Mesenchymal stem cell (in vitro differentiated cells and primary cell): ENCODE data around the gene WDR90.

Experiments
- DNase-seq: peaks from one replicate; pipeline ENCODE4 v3.0.0-alpha.2; 2013
- H2AFZ ChIP-seq: one replicate; pipeline ENCODE4 v1.6.1; 2013; ENCODE audit warnings: low read depth, mild to moderate bottlenecking, control low read depth, inconsistent platforms, low read length, moderate library complexity
- H2AK5ac ChIP-seq: 2 replicates; pipeline ENCODE4 v1.6.1; 2013; ENCODE audit warnings: low read length, moderate library complexity, mild to moderate bottlenecking, inconsistent platforms; ENCODE audit not compliant: severe bottlenecking
- H2BK120ac ChIP-seq: one replicate; pipeline ENCODE4 v1.6.1; 2013; ENCODE audit warnings: low read depth, mild to moderate bottlenecking, inconsistent platforms, low read length, moderate library complexity
- H2BK12ac ChIP-seq, 2 experiments: one replicate each; pipeline ENCODE4 v1.6.1; 2013; ENCODE audit warnings: inconsistent platforms in 2 of 2, low read length in 2 of 2, mild to moderate bottlenecking in 2 of 2, moderate library complexity in 2 of 2, control low read depth in 1 of 2
- H2BK15ac ChIP-seq: one replicate; pipeline ENCODE4 v1.6.1; 2013; ENCODE audit warnings: mild to moderate bottlenecking, low read depth, inconsistent platforms; ENCODE audit not compliant: poor library complexity, severe bottlenecking
- H2BK5ac ChIP-seq: 2 replicates; pipeline ENCODE4 v1.6.1; 2013; ENCODE audit warnings: low read depth, mild to moderate bottlenecking, low read length, control low read depth, inconsistent platforms; ENCODE audit not compliant: poor library complexity, severe bottlenecking
- H3K14ac ChIP-seq, 2 experiments: one replicate each; pipeline ENCODE4 v1.6.1; 2013; ENCODE audit warnings: inconsistent platforms in 2 of 2, low read length in 2 of 2, control low read depth in 1 of 2, mild to moderate bottlenecking in 1 of 2, moderate library complexity in 1 of 2
- H3K18ac ChIP-seq, 2 experiments: one replicate each; pipeline ENCODE4 v1.6.1; 2013; ENCODE audit warnings: inconsistent platforms in 2 of 2, low read length in 2 of 2, control low read depth in 1 of 2, low read depth in 1 of 2, mild to moderate bottlenecking in 1 of 2
- H3K23ac ChIP-seq, 2 experiments: one replicate each; pipeline ENCODE4 v1.6.1; 2013; ENCODE audit warnings: inconsistent platforms in 2 of 2, low read length in 2 of 2, mild to moderate bottlenecking in 2 of 2, moderate library complexity in 2 of 2, control low read depth in 1 of 2
- H3K27ac ChIP-seq: 2 replicates; pipeline ENCODE4 v1.5.1; 2013; ENCODE audit warnings: mild to moderate bottlenecking, moderate library complexity, low read length, control low read depth, inconsistent platforms; ENCODE audit not compliant: poor library complexity, severe bottlenecking
- H3K27me3 ChIP-seq, 2 experiments: 2 replicates each; pipeline versions ENCODE4 v1.6.1 to v1.7.0; 2013; ENCODE audit warnings: low read length in 2 of 2, mild to moderate bottlenecking in 2 of 2, moderate library complexity in 2 of 2, control low read depth in 1 of 2, inconsistent platforms in 1 of 2; ENCODE audit not compliant: control insufficient read depth in 1 of 2, insufficient read depth in 1 of 2
- H3K36me3 ChIP-seq, 2 experiments: 2 replicates each; pipeline versions ENCODE4 v1.6.1 to v1.7.0; 2013; ENCODE audit warnings: low read length in 2 of 2, control low read depth in 1 of 2, inconsistent platforms in 1 of 2, low read depth in 1 of 2, mild to moderate bottlenecking in 1 of 2; ENCODE audit not compliant: insufficient read depth in 2 of 2, control insufficient read depth in 1 of 2
- H3K4ac ChIP-seq, 2 experiments: one replicate each; pipeline ENCODE4 v1.6.1; 2013; ENCODE audit warnings: inconsistent platforms in 2 of 2, low read length in 2 of 2, mild to moderate bottlenecking in 2 of 2, moderate library complexity in 2 of 2, control low read depth in 1 of 2, low read depth in 1 of 2
- H3K4me1 ChIP-seq: 2 replicates; pipeline ENCODE4 v1.6.1; 2013; ENCODE audit warnings: low read depth, low read length, control low read depth; ENCODE audit not compliant: control insufficient read depth, insufficient read depth
- H3K4me2 ChIP-seq: 2 replicates; pipeline ENCODE4 v1.6.1; 2013; ENCODE audit warnings: low read length, mild to moderate bottlenecking, inconsistent platforms; ENCODE audit not compliant: poor library complexity, severe bottlenecking
- H3K4me3 ChIP-seq, 2 experiments: 2 replicates each; pipeline versions ENCODE4 v1.5.1 to v1.7.0; 2013; ENCODE audit warnings: low read length in 2 of 2, mild to moderate bottlenecking in 2 of 2, control low read depth in 1 of 2, low read depth in 1 of 2; ENCODE audit not compliant: insufficient read depth in 1 of 2
- H3K79me1 ChIP-seq: replicated peaks from 2 replicates; pipeline ENCODE4 v1.6.1; 2013; ENCODE audit warnings: mild to moderate bottlenecking, control low read depth, low read length, inconsistent platforms; ENCODE audit not compliant: poor library complexity, severe bottlenecking
- H3K9ac ChIP-seq: 2 replicates; pipeline ENCODE4 v1.7.0; 2013; ENCODE audit warnings: mild to moderate bottlenecking, low read length, moderate library complexity
- H3K9me3 ChIP-seq: 2 replicates; pipeline ENCODE4 v1.7.0; 2013; ENCODE audit warnings: mild to moderate bottlenecking, low read length; ENCODE audit not compliant: control insufficient read depth
- H4K8ac ChIP-seq: one replicate; pipeline ENCODE4 v1.6.1; 2013; ENCODE audit warnings: inconsistent platforms, mild to moderate bottlenecking, low read length, moderate library complexity
- H4K91ac ChIP-seq: one replicate; pipeline ENCODE4 v1.6.1; 2013; ENCODE audit warnings: mild to moderate bottlenecking, low read length, inconsistent platforms
- WGBS: methylation state at CpG from one replicate; pipeline ENCODE4 v1.1.7; 2013; ENCODE audit warnings: mixed read lengths; 5-methylcytosine and 5-hydroxymethylcytosine counted together

WDR90 gene

DNA sequence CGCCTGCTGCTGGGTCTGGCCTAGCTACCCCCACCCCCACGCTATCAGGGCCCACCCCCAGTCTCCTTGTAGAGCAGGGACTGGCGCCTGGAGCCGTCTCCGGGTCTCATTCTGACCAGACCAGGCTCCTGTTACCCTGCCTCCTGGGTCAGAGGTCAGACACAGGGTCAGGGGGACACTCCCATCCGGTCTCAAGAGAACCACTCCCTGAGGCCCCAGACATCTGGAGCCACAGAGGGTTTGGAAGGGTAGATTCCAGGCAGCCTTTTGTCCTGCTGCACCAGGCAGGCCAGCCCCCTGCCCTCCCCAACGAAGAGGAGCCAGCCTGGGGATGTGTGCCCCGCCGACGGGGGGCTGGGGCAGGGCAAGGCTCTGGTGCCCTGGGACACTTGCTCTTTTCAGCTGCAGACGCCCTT is 19.3 kb upstream of the WDR90 start:
- no peak overlapping the region for H3K4me3 ChIP-seq
- peak overlapping the region; percentile 95 for H4K91ac ChIP-seq
- no peak overlapping the region for H3K27ac ChIP-seq
- H3K4me2 ChIP-seq, result no peak overlapping the region
- peaks cover 14% of the 10 kb centered on the region for H3K79me1 ChIP-seq
- H3K27me3 ChIP-seq, result no peaks in the 10 kb centered on the region
- peak overlapping the region; percentile 90 for H4K8ac ChIP-seq
- peak overlapping the region; percentile 2 for H2AFZ ChIP-seq
- WGBS, result 22% methylated on average over 11 of the region's 11 CpGs
- H3K18ac ChIP-seq, result peak overlapping the region; percentile 87 to 91
- DNase-seq, result no peak
- peak overlapping the region; percentile 49 for H2AK5ac ChIP-seq
- H3K4me1 ChIP-seq, result peaks cover 63% of the 10 kb centered on the region
- peak overlapping the region; percentile 29 to 92 for H2BK12ac ChIP-seq
- H3K23ac ChIP-seq, result no peak overlapping the region
- peak overlapping the region; percentile 53 to 94 for H3K4ac ChIP-seq
- no peak overlapping the region for H2BK5ac ChIP-seq
- H3K9ac ChIP-seq, result peak overlapping the region; percentile 38
- peak overlapping the region; percentile 33 for H2BK15ac ChIP-seq
- peaks cover 8 to 72% of the 10 kb centered on the region in 2 experiments for H3K36me3 ChIP-seq
- H3K9me3 ChIP-seq, result no peaks in the 10 kb centered on the region
- peak overlapping the region; percentile 27 for H2BK120ac ChIP-seq
- peak overlapping the region in 1 of 2 experiments; percentile 86 for H3K14ac ChIP-seq

DNA sequence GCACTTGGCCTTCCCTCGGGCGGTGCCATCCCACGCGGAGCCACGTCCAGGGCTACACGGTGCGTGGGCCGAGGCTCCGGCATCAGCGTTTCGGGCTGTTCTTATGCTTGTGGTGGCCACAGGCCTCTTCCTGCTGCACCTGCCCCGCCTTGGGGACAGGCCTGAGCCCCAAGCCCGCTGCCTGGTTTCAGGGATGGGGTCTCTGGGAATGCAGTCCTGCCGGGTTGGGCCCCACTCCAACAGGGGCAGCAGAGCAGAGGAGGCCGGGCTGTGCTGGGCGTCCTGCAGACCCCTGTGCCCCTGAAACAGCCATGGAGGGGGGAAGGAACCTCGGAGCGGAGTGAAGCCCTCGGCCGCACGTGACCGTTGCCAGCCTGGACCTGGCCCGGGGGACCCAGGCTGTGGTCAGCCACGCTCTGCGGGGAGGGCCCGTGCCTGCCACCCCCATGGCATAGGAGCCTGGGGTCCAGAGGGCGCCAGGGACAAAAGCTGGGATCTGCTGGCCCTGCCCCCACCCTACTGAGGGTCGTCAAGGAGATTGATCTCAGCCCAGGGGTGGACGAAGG is 18.8 kb upstream of the WDR90 start:
- no peak overlapping the region for H3K23ac ChIP-seq
- no peaks in the 10 kb centered on the region for H3K27me3 ChIP-seq
- H3K14ac ChIP-seq, result peak overlapping the region in 1 of 2 experiments; percentile 86
- H2BK120ac ChIP-seq, result peak overlapping the region; percentile 27
- H2AK5ac ChIP-seq, result peak overlapping the region; percentile 49
- no peak for DNase-seq
- no peak overlapping the region for H3K4me2 ChIP-seq
- WGBS, result 49% methylated on average over 28 of the region's 29 CpGs
- H3K4me1 ChIP-seq, result peaks cover 63% of the 10 kb centered on the region
- peak overlapping the region; percentile 38 for H3K9ac ChIP-seq
- peak overlapping the region; percentile 76 to 87 for H3K18ac ChIP-seq
- peak overlapping the region; percentile 95 for H4K91ac ChIP-seq
- H2BK5ac ChIP-seq, result no peak overlapping the region
- H3K36me3 ChIP-seq, result peaks cover 8 to 69% of the 10 kb centered on the region in 2 experiments
- H3K4ac ChIP-seq, result peak overlapping the region; percentile 84 to 94
- peak overlapping the region; percentile 55 for H2BK15ac ChIP-seq
- peak overlapping the region; percentile 90 for H4K8ac ChIP-seq
- peak overlapping the region in 1 of 2 experiments; percentile 26 for H3K4me3 ChIP-seq
- H3K79me1 ChIP-seq, result peaks cover 14% of the 10 kb centered on the region
- no peak overlapping the region for H3K27ac ChIP-seq
- H3K9me3 ChIP-seq, result no peaks in the 10 kb centered on the region
- peak overlapping the region; percentile 92 to 96 for H2BK12ac ChIP-seq
- H2AFZ ChIP-seq, result peak overlapping the region; percentile 2

DNA sequence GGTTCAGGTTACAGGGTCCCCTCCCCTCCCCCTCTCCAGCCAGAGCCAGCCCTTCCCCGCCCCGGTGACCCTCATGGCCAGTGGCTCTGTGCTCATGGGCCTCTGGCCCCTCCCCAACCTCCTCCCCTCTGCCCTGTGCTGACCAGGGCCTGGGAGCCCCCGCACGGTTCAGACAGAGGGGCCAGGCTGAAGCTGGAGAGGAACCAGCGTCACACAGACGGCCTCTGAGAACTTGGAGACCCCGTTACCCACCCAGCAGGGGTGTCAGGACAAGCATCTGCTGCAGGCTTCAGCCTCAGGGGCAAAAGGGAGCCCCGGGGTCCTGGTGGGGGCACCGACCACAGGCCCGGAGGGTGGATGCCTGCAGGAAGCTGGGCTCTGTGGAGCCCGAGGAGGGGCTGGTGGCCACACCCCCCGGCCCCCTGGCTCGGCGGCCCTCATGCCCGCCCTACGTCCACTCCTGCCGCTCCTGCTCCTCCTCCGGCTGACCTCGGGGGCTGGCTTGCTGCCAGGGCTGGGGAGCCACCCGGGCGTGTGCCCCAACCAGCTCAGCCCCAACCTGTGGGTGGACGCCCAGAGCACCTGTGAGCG is 18.3 kb upstream of the WDR90 start, which contains the start of gene WFIKKN1:
WFIKKN1 (plus strand) TSS at position 171 of the 591 bp plus-strand sequence; CDS start at position 440, 269 bp downstream.
- Histone ChIP-seq H3K79me1 (peaks cover 19% of the 10 kb centered on the region), H3K27ac (no peak within 1 kb of the TSS), H3K18ac (peak within 1 kb of the TSS; percentile 76 to 87), H3K9ac (peak within 1 kb of the TSS; percentile 38), H2AK5ac (peak within 1 kb of the TSS; percentile 49), H3K23ac (no peak within 1 kb of the TSS), H4K8ac (peak within 1 kb of the TSS; percentile 90), H3K4me1 (peaks cover 64% of the 10 kb centered on the region), H3K36me3 (peaks cover 8 to 63% of the 10 kb centered on the region in 2 experiments), H2BK5ac (no peak within 1 kb of the TSS), H2BK15ac (peak within 1 kb of the TSS; percentile 55), H2AFZ (peak within 1 kb of the TSS; percentile 2), H3K4me3 (peak within 1 kb of the TSS in 1 of 2 experiments; percentile 26), H3K14ac (peak within 1 kb of the TSS in 1 of 2 experiments; percentile 86), H3K4me2 (peak within 1 kb of the TSS; percentile 10), H4K91ac (peak within 1 kb of the TSS; percentile 95), H2BK12ac (peak within 1 kb of the TSS; percentile 92 to 96), H2BK120ac (peak within 1 kb of the TSS; percentile 27), H3K27me3 (no peaks in the 10 kb centered on the region), H3K4ac (peak within 1 kb of the TSS; percentile 84 to 94), H3K9me3 (no peaks in the 10 kb centered on the region)
- no peak for DNase-seq
- 9% methylated on average over 23 of the region's 23 CpGs for WGBS

GRCh38 chr16:631808-632358 is 17.3 kb upstream of the WDR90 start:
- Histone ChIP-seq H3K4me1 (peaks cover 58% of the 10 kb centered on the region), H2BK120ac (no peak overlapping the region), H3K14ac (no peak overlapping the region), H4K8ac (no peak overlapping the region), H3K4ac (no peak overlapping the region), H2BK15ac (no peak overlapping the region), H3K4me3 (no peak overlapping the region), H3K9ac (no peak overlapping the region), H3K23ac (no peak overlapping the region), H3K18ac (no peak overlapping the region), H3K36me3 (peaks cover 8 to 57% of the 10 kb centered on the region in 2 experiments), H2BK5ac (no peak overlapping the region), H3K27ac (no peak overlapping the region), H2AK5ac (no peak overlapping the region), H3K4me2 (no peak overlapping the region), H2BK12ac (no peak overlapping the region), H3K79me1 (peaks cover 19% of the 10 kb centered on the region), H3K9me3 (no peaks in the 10 kb centered on the region), H3K27me3 (no peaks in the 10 kb centered on the region), H4K91ac (peak overlapping the region; percentile 73), H2AFZ (no peak overlapping the region)
- WGBS, result 73% methylated on average over 8 of the region's 9 CpGs
- DNase-seq, result no peak
